ENCODE results near the gene TRIM37.

Gene TRIM37

DNA sequence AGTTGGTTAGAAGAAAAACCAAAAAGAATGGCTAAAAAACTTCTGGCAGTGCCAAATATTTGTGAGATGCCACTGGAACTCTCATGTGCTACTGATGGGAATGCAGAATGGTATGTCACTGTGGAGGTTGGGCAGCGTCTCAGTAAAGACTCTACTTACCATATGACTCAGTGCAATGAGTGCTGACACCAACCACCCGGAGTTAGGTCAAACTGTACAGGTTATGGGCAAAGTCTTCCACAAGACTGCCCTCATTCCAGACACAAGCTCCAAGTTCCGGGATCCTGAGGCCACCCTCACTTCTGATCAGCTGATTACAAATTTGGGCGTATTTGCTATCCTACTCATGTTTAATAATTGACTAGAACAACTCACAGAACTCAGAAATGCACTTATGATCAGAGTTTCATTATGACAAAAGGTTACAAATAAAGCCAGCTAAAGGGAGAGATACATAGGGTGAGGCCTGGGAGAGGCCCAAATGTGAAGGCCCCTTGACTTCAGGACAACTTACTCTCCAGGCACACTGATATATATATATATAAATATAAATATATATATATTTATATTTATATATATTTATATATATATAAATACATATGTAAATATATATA lies 114.9 kb downstream of the TRIM37 start:
- Histone ChIP-seq H3K79me2 (ENCODE audit: low read length) (no peaks in the 10 kb centered on the region), H4K20me1 (ENCODE audit: insufficient read depth, low read length) (no peaks in the 10 kb centered on the region), H3K9me2 (replicated peaks; ENCODE audit: insufficient read depth, low read length) (no peaks in the 10 kb centered on the region), H3K4me2 (ENCODE audit: low read depth, low read length) (no peak overlapping the region), H3K27me3 (replicated peaks; ENCODE audit: insufficient read depth, low read length) (no peaks in the 10 kb centered on the region), H3K4me1 (ENCODE audit: low read length) (no peaks in the 10 kb centered on the region), H3K4me3 (ENCODE audit: low read length) (no peak overlapping the region), H3F3A (ENCODE audit: insufficient read depth, low read length) (no peaks in the 10 kb centered on the region), H2AFZ (ENCODE audit: low read length) (no peak overlapping the region), H3K36me3 (replicated peaks; ENCODE audit: insufficient read depth, low read length) (no peaks in the 10 kb centered on the region), H3K9ac (ENCODE audit: low read length) (no peak overlapping the region), H3K27ac (ENCODE audit: low read length) (no peak overlapping the region), H3K9me3 (replicated peaks; ENCODE audit: insufficient read depth, low read length) (no peaks in the 10 kb centered on the region)
- TF ChIP-seq, protein P1, sequence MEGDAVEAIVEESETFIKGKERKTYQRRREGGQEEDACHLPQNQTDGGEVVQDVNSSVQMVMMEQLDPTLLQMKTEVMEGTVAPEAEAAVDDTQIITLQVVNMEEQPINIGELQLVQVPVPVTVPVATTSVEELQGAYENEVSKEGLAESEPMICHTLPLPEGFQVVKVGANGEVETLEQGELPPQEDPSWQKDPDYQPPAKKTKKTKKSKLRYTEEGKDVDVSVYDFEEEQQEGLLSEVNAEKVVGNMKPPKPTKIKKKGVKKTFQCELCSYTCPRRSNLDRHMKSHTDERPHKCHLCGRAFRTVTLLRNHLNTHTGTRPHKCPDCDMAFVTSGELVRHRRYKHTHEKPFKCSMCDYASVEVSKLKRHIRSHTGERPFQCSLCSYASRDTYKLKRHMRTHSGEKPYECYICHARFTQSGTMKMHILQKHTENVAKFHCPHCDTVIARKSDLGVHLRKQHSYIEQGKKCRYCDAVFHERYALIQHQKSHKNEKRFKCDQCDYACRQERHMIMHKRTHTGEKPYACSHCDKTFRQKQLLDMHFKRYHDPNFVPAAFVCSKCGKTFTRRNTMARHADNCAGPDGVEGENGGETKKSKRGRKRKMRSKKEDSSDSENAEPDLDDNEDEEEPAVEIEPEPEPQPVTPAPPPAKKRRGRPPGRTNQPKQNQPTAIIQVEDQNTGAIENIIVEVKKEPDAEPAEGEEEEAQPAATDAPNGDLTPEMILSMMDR (IDR thresholded peaks at IDR 0.05; ENCODE audit: low read length): no peak
- no peak for TF ChIP-seq EZH2phosphoT487 (IDR thresholded peaks at IDR 0.05; ENCODE audit: low read length)
- no peak for TF ChIP-seq EZH2 (optimal IDR thresholded peaks at IDR 0.05; ENCODE audit: low read depth, low read length)
- no peak for DNase-seq

DNA sequence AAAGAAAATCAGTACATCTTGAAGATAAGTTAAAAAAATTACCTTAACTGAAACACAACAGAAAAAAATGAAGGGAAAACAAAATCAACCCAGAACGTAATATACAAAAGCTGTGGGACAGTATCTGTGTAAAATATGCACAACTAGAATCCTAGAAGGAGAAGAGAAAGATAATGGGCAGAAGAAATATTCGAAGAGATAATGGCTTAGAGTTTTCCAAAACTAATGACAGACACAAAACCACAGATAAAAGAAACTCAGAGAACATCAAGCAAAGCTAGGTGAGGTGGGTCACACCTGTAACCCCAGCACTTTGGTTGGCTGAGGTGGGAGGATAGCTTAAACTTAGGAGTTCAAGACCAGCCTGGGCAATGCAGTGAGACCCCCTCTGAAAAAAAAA lies 117.1 kb downstream of the TRIM37 start:
- no peaks in the 10 kb centered on the region for H3K36me3 ChIP-seq (replicated peaks; ENCODE audit: insufficient read depth, low read length)
- no peak overlapping the region for H3K9ac ChIP-seq (ENCODE audit: low read length)
- H3K4me1 ChIP-seq (ENCODE audit: low read length): no peaks in the 10 kb centered on the region
- H3K4me3 ChIP-seq (ENCODE audit: low read length): no peak overlapping the region
- H4K20me1 ChIP-seq (ENCODE audit: insufficient read depth, low read length): no peaks in the 10 kb centered on the region
- no peak overlapping the region for H3K4me2 ChIP-seq (ENCODE audit: low read depth, low read length)
- no peaks in the 10 kb centered on the region for H3K27me3 ChIP-seq (replicated peaks; ENCODE audit: insufficient read depth, low read length)
- no peaks in the 10 kb centered on the region for H3K9me3 ChIP-seq (replicated peaks; ENCODE audit: insufficient read depth, low read length)
- no peak for TF ChIP-seq EZH2phosphoT487 (IDR thresholded peaks at IDR 0.05; ENCODE audit: low read length)
- no peak for TF ChIP-seq EZH2 (optimal IDR thresholded peaks at IDR 0.05; ENCODE audit: low read depth, low read length)
- H3K79me2 ChIP-seq (ENCODE audit: low read length): no peaks in the 10 kb centered on the region
- H3K9me2 ChIP-seq (replicated peaks; ENCODE audit: insufficient read depth, low read length): no peaks in the 10 kb centered on the region
- H2AFZ ChIP-seq (ENCODE audit: low read length): no peak overlapping the region
- H3F3A ChIP-seq (ENCODE audit: insufficient read depth, low read length): no peaks in the 10 kb centered on the region
- DNase-seq: no peak
- H3K27ac ChIP-seq (ENCODE audit: low read length): no peak overlapping the region

DNA sequence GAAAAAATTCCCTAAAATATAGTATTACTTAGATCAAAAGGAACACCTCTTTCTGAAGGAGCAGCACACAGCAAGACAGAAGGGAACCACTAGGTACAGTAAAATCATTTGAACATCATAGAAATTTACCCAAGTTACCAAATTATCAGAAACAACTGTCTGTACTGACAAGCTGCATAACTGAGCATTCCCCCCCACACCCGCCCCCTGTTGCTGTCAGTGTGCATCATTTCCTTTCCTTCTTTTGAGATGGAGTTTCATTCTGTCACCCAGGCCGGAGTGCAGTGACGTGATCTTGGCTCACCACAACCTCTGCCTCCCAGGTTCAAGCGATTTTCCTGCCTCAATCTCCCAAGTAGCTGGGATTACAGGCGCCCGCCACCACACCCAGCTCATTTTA lies 120.7 kb downstream of the TRIM37 start:
- Histone ChIP-seq H3K79me2 (ENCODE audit: low read length) (no peaks in the 10 kb centered on the region), H3K27ac (ENCODE audit: low read length) (no peak overlapping the region), H3K36me3 (replicated peaks; ENCODE audit: insufficient read depth, low read length) (no peaks in the 10 kb centered on the region), H3K4me1 (ENCODE audit: low read length) (no peaks in the 10 kb centered on the region), H3K9ac (ENCODE audit: low read length) (no peak overlapping the region), H2AFZ (ENCODE audit: low read length) (no peak overlapping the region), H3K9me2 (replicated peaks; ENCODE audit: insufficient read depth, low read length) (no peaks in the 10 kb centered on the region), H3K27me3 (replicated peaks; ENCODE audit: insufficient read depth, low read length) (no peaks in the 10 kb centered on the region), H3K9me3 (replicated peaks; ENCODE audit: insufficient read depth, low read length) (no peaks in the 10 kb centered on the region), H3K4me3 (ENCODE audit: low read length) (no peak overlapping the region), H4K20me1 (ENCODE audit: insufficient read depth, low read length) (no peaks in the 10 kb centered on the region), H3K4me2 (ENCODE audit: low read depth, low read length) (no peak overlapping the region), H3F3A (ENCODE audit: insufficient read depth, low read length) (no peaks in the 10 kb centered on the region)
- no peak for DNase-seq
- TF ChIP-seq, protein P1 (IDR thresholded peaks at IDR 0.05; ENCODE audit: low read length): no peak
- TF ChIP-seq EZH2 (optimal IDR thresholded peaks at IDR 0.05; ENCODE audit: low read depth, low read length): no peak

DNA sequence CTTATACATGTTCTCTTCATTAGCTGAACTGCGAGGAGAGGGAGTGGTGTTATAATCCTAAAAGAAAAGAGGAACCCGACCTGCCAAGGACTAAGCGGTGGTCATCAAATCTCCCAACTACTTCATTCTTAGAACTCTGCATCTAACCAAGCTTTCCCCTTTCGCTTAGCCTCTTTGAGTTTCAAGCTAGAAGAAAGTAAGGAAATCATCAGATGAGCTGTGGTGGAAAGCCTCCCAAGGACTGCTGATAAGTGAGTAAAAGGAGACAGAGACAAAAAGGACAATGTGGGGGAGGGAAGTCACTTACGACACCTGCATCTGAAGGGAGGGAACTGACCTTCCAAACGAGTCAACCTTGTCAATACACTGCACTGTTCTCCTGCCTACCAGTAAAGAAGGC lies 121.3 kb downstream of the TRIM37 start:
- Histone ChIP-seq H3K27ac (ENCODE audit: low read length) (no peak overlapping the region), H3K4me2 (ENCODE audit: low read depth, low read length) (no peak overlapping the region), H3K79me2 (ENCODE audit: low read length) (no peaks in the 10 kb centered on the region), H3K36me3 (replicated peaks; ENCODE audit: insufficient read depth, low read length) (no peaks in the 10 kb centered on the region), H3K9me3 (replicated peaks; ENCODE audit: insufficient read depth, low read length) (no peaks in the 10 kb centered on the region), H3K9me2 (replicated peaks; ENCODE audit: insufficient read depth, low read length) (no peaks in the 10 kb centered on the region), H4K20me1 (ENCODE audit: insufficient read depth, low read length) (no peaks in the 10 kb centered on the region), H3K9ac (ENCODE audit: low read length) (no peak overlapping the region), H3K4me1 (ENCODE audit: low read length) (no peaks in the 10 kb centered on the region), H3F3A (ENCODE audit: insufficient read depth, low read length) (no peaks in the 10 kb centered on the region), H3K27me3 (replicated peaks; ENCODE audit: insufficient read depth, low read length) (no peaks in the 10 kb centered on the region), H2AFZ (ENCODE audit: low read length) (no peak overlapping the region), H3K4me3 (ENCODE audit: low read length) (no peak overlapping the region)
- DNase-seq: no peak
- no peak for TF ChIP-seq EZH2 (optimal IDR thresholded peaks at IDR 0.05; ENCODE audit: low read depth, low read length)
- TF ChIP-seq, protein P1 (IDR thresholded peaks at IDR 0.05; ENCODE audit: low read length): no peak
- TF ChIP-seq EZH2phosphoT487 (IDR thresholded peaks at IDR 0.05; ENCODE audit: low read length): no peak

Measured in MM.1S (cell line).